ENCODE measurements around the gene DPM3.
"Not testable (repeated sequence)": the region's sequence is repeated elsewhere in the genome, so short reads cannot be mapped to it uniquely, and the experiment has no call there.

GRCh38 chr1:155164625-155165024 is 24.3 kb upstream of the DPM3 start:
- not testable (repeated sequence) for TF ChIP-seq CTCF, POLR2A (IDR thresholded peaks at IDR 0.05)

Data from right lobe of liver (tissue), 4 donors.